GM10847 (cell line): Measurements from ENCODE around the gene USP35.

Source experiments
- POLR2A ChIP-seq: IDR thresholded peaks from 2 replicates; pipeline ENCODE4 v1.6.1; 2011; ENCODE audit not compliant: insufficient read length; ENCODE audit errors: extremely low read depth

Gene USP35

DNA sequence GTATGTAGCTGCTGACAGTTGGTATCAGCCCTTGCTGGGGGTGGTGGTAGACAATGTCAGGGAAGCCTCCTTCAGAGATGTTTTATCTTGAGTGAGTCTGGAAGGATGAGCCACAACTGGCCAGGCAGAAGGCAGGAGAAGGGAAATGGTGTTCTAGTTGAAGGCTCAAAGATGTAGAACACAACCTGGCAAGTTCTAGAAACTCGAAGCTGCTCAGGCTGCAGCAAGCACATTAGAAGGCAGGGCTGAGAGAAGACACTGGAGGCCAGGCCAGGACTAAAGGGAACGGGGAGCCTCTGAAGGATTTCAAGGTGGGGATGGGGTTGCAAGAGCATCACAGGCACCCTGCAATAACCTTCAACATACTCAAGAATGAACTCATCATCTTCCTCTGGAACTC is 40.4 kb downstream of the USP35 start:
- TF ChIP-seq POLR2A: no peak

DNA sequence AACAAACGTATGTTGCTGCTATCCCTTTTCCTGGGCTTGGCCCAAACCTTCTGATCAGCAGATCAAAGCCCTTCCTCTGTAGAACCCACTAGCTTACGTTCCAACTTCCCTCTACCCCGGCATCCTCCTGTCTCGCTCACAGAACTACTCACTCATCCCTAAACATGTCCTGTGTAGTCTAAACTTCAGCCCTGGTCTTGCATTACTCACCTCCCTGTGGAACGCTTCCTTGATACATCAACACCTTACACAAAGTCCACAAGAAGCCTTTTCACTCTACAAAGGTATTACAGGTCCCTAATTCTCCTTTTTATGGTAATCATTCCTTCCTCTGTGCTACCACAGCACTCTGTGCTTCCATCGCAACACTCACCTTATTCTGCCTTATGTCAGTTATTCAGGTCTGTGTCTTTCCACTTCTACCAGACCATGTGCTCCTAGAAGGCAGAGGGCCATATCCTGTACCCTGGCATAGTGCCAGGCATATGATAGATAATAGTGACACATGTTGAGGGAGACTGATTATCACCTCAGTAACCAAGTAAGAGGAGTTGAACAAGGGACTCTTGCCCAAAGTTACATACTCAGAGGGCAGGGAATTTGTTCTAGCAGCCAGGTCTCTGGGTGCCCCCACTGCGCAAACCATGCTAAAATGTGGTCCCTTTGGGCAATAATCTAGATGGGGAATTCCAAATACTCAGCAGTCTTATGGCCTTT is 41.6 kb downstream of the USP35 start:
- TF ChIP-seq POLR2A: no peak

DNA sequence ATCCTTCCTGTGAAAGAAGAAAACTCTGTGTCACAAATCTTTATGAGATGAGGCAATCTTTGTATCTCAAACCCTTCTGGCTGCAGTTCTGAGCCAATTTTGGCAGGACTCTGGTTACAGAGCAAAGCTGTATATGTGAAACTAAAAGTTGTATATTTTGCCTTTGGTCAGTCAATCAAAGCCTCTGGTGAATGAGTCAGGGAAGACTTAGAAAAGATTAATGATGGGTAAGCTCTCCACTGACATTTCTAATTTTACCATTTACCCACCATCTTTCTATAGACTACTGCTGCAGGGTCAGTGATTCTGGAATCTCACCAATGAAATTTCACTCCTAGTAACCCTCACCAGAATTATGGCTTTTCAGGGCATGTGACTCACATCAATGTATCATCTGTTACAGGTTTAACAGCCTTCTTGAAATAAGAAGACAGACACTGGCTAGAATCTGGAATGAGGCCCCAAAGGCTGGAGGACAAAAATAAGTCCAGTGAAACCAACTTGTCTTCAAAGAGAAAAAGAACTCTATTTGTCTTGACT is 43.3 kb downstream of the USP35 start:
- TF ChIP-seq POLR2A: no peak

DNA sequence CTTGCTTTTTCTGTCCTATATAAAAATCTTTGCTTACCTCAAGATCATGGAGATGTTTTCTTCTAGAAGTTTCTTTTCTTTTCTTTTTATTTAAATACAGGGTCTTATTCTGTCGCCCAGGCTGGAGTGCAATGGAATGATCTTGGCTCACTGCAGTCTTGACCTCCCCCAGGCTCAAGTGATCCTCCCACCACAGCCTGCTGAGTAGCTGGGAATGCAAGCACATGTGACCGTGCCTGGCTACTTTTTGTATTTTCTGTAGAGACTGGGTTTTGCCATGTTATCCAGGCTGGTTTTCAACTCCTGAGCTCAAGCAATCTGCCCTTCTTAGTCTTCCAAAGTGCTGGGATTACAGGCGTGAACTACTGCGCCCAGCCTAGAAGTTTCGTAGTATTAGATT is 45.3 kb downstream of the USP35 start:
- TF ChIP-seq POLR2A: no peak

DNA sequence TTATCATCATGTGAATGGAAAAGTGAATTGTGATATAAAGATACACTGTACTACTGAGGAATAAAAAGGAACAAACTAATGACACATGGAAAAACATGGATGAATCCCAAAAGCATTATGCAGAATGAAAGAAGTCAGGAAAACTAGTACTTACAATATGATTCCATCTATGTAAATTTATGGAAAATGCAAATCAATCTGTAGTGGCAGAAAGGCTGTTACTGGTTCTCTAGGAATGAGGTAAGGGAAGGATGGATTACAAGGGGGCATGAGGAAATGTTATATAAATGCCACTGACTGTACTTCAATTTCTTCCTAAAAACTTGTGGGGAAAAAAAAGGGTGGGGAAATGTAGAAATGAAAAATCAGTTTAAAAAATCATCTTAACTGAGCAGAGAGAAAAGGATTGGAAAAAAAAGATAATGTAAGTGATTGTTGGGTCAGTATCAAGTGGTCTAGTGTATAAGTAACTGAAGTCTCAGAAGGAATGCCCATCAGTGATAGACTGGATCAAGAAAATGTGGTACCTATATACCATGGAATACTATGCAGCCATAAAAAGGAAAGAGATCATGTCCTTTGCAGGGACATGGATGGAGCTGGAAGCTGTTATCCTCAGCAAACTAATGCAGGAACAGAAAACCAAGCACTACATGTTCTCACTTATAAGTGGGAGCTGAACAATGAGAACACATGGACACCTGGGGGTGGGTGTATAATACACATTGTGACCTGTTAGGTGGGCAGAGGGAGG is 48.8 kb downstream of the USP35 start:
- no peak for TF ChIP-seq POLR2A

DNA sequence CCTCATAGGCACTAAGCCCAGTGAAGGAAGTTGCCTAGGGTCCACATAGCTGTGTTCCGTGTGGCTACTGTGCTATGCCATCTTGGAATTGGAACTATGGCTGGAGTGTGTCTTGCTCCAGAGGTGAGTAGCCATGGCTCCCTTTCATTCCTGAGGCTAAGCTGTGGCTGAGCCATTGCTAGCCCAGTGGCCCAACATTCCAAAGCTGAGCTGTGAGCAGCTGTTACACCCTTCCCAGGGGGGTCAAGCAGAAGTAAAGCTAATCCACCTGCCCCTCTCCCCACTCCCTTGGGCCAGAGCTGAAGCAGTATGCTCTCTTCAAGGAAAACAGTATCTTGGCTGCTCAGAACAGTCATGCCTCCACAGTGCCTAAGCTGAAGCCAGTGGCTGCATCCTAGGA is 51.1 kb downstream of the USP35 start:
- no peak for TF ChIP-seq POLR2A

DNA sequence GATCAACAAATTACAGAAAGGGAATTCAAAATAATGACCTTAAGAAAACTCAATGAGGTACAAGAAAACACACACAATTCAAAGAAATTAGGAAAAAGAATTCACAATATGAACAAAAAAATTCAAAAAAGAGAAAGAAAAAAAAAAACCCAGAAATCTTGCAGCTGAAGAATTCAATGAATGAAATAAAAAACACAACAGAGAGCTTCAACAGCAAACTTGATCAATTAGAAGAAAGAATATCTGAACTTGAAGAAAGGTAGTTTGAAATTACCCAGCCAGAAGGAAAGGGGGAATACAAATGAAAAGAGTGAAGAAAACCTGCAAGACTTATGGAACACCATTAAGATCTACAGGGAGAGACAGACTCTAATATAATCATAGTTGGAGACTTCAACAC is 52.8 kb downstream of the USP35 start:
- no peak for TF ChIP-seq POLR2A

DNA sequence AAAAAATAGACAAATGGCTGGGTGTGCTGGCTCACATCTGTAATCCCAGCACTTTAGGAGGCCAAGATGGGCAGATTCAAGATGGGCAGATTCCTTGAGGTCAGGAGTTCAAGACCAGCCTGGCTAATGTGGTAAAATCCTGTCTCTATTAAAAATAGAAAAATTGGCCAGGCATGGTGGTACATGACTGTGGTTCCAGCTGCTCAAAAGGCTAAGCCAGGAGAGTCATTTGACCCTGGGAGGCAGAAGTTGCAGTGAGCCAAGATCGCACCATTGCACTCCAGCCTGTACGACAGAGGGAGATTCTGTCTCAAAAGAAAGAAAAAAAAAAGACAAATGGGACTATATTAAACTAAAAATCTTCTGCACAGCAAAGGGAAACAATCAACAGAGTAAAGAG is 55.4 kb downstream of the USP35 start:
- no peak for TF ChIP-seq POLR2A

DNA sequence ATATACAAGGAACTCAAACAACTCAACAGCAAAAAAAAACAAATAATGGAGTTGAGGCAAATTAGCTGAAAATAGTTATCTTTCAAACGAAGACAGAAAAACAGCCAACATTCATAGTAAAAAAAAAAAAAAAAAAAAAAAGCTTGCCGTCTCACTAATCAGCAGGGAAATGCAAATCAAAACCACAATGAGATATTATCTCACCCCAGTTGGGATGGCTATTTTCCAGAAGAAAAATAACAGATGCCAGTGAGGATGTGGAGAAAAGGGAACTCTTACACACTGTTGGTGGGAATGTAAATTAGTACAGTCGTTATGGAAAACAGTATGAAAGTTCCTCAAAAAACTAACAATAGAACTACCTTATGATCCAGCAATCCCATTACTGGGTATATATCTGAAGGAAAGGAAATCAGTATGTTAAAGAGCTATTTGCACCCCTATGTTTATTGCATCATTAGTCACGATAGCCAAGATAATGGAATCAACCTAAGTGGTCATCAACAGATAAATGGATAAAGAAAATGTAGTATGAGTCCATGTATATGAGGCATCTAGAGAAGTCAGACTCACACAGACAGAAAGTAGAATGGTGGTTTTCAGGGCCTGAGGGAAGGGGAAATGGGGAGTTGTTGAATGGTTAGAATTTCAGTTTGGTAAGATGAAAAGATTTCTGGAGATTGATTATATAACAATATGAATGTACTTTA is 56.0 kb downstream of the USP35 start:
- no peak for TF ChIP-seq POLR2A

DNA sequence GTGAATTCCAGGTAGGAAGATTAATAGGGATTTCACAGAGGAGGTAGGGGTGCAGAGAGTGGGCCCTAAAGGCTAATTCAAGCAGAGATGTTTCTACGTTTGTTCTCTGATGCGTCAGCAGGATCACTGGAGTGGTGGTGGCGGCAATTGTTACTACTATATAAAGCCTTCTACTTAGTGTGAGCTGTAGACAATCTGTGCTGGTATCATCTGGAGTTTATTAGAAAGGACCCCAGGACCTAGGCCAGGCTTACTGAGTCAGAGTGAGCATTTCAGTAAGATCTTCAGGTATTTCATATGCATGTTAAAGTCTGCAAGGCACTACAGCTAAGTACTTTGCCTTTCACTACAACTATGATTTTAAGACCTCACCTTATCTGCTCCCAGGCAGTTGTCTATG is 59.5 kb downstream of the USP35 start:
- TF ChIP-seq POLR2A: no peak

DNA sequence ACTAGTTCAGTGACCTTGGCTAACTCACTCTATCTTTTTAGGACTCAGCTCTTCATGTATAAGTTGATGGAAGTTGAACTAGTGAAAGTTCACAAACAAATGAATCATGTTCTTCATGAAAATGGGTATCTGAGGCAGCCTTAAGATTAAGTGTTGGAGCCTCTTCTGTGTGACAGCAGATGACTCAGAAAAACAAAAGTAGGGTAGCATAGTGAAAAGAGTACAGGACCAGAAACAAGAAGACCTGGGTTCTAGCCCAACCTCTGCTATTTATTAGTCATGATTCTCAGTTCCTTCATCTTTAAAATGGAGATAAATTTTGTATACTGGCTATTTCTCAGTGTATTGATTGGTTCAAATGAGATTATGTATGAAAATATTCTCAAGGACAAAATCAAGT is 60.2 kb downstream of the USP35 start:
- TF ChIP-seq POLR2A: no peak

DNA sequence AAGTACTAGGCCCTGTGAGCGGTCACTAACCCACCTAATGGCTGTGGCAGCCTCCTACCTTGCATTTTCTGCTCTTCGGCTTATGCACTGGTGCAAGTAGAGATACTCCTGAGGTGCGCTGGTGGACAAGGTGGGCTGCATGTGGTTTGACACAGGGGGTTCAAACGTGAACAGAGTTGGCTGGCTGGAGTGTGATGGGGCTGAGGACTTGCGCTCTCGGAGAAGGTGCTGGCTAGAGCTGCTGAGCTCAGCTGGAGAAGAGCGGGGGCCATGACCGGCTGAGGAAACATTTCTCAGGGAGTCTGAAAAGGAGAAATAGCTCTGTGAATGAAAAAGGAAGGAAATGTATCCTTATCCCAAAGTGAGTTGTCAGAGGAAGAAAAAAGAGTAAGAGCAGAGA is 61.4 kb downstream of the USP35 start:
- TF ChIP-seq POLR2A: no peak

DNA sequence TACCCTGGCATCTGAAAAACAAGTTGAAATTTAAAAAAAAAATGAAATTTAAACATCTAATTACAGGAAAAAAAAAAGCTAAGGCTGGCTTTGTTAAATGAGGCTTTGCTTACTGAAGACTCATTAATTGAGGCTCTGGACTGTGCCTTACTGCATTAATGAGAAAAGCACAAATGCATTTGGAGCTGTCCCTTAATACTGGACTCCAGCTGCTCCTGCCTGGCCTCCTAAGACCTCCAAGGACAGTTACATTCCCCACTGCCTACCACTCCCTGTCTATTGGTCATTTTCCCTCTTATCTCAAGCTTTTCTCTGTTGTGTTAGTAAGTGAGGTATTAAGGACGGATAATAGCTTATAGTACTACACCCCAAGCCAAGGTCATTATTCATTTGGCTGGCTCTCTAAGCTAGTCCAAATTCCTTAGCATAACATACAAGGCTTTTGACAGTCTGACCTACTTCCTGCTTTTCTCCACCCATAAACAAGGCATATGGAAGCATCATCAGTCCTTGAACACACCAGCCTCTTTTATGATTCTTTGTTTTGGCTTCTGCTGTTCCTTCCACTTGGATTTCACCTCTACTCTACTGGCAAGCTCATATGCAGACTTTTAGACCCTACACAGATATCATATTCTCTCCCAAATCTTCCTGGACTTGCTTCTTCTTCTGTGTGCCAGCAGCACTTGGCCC is 62.5 kb downstream of the USP35 start:
- no peak for TF ChIP-seq POLR2A

DNA sequence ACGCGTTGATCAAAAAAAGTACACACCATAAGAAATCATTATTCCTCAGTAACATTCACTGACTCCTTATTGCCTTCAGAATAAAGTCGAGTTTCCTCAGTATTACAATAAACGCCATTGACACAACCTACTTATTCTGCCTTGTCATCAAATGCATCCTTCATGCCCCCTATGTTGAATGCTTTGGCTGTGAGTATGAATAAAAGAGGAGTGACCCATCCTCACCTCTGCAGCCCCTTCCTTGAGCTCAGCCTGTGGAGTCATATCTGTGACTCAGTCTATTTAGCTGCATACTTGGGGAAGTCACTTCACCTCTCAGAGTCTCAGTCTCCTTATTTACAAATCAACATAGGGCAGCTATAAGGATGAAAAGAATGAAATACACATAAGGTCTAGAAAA is 65.1 kb downstream of the USP35 start:
- TF ChIP-seq POLR2A: no peak

DNA sequence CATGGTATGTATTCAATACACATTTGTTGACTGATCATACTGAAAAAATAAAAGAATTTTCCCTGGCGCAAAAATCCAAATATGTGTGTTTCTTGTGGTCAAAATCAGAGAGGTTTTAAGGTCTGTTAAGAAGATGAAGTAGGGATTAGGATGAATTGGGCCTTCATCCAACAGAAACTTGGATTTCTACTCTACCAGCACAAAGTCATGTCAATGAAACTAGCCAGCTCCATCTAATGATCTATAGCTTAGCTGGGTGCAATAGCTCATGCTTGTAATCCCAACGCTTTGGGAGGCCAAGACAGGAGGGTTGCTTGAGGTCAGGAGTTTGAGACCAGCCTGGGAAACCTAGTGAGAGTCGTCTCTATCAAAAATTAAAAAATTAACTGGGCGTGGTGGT is 65.5 kb downstream of the USP35 start:
- no peak for TF ChIP-seq POLR2A
